HEK293 (cell line): ENCODE results near the gene KRT4.

Experiments used
- KLF1 ChIP-seq: fragments of 450-650 bp; formaldehyde crosslinking; IDR thresholded peaks from 2 replicates; pipeline ENCODE4 v1.5.1; 2016; ENCODE audit warnings: missing biosample characterization, missing genetic modification characterization
- PATZ1 ChIP-seq: fragments of 450-650 bp; formaldehyde crosslinking; IDR thresholded peaks from 2 replicates; pipeline ENCODE4 v1.5.1; 2016; ENCODE audit warnings: missing biosample characterization, missing genetic modification characterization
- SP2 ChIP-seq: fragments of 450-650 bp; formaldehyde crosslinking; IDR thresholded peaks from 2 replicates; pipeline ENCODE4 v1.5.1; 2016; ENCODE audit warnings: missing biosample characterization, missing genetic modification characterization
- YY1 ChIP-seq: fragments of 450-650 bp; formaldehyde crosslinking; IDR thresholded peaks from 2 replicates; pipeline ENCODE4 v1.5.1; 2018; ENCODE audit warnings: missing biosample characterization, missing genetic modification characterization
- ZNF239 ChIP-seq: fragments of 450-650 bp; formaldehyde crosslinking; IDR thresholded peaks from 2 replicates; pipeline ENCODE4 v1.5.1; 2016; ENCODE audit warnings: missing biosample characterization, missing genetic modification characterization
- ZNF302 ChIP-seq: fragments of 450-650 bp; formaldehyde crosslinking; IDR thresholded peaks from 2 replicates; pipeline ENCODE4 v1.5.1; 2016; ENCODE audit warnings: missing biosample characterization, missing genetic modification characterization, low read depth
- ZNF354C ChIP-seq: fragments of 450-650 bp; formaldehyde crosslinking; IDR thresholded peaks from 2 replicates; pipeline ENCODE4 v1.5.1; 2016; ENCODE audit warnings: missing biosample characterization, missing genetic modification characterization, low read depth, borderline replicate concordance
- ZNF416 ChIP-seq: fragments of 450-650 bp; formaldehyde crosslinking; IDR thresholded peaks from 2 replicates; pipeline ENCODE4 v1.5.1; 2016; ENCODE audit warnings: missing biosample characterization, missing genetic modification characterization
- ZNF561 ChIP-seq: fragments of 450-650 bp; IDR thresholded peaks from 2 replicates; pipeline ENCODE4 v1.5.1; 2018; ENCODE audit warnings: missing biosample characterization, missing genetic modification characterization, borderline replicate concordance
- ZNF621 ChIP-seq: fragments of 450-650 bp; formaldehyde crosslinking; IDR thresholded peaks from 2 replicates; pipeline ENCODE4 v1.5.1; 2017; ENCODE audit warnings: missing biosample characterization, missing genetic modification characterization
- ZNF785 ChIP-seq: fragments of 450-650 bp; formaldehyde crosslinking; IDR thresholded peaks from 2 replicates; pipeline ENCODE4 v1.5.1; 2016; ENCODE audit warnings: missing biosample characterization, missing genetic modification characterization
- TF ChIP-seq, protein P1 (sequence below): fragments of 450-650 bp; formaldehyde crosslinking; IDR thresholded peaks from 2 replicates; pipeline ENCODE4 v1.5.1; 2016; ENCODE audit warnings: missing biosample characterization, missing genetic modification characterization
- TF ChIP-seq, protein P2 (sequence below): fragments of 450-650 bp; formaldehyde crosslinking; IDR thresholded peaks from 2 replicates; pipeline ENCODE4 v1.5.1; 2016; ENCODE audit warnings: missing biosample characterization, missing genetic modification characterization

GRCh38 chr12:52794479-52795331 is 19.2 kb downstream of the KRT4 start:
- TF ChIP-seq ZNF239 (tag by site-specific recombination) (no peak), YY1 (tag by site-specific recombination) (no peak), ZNF621 (no peak), ZNF785 (tag by site-specific recombination) (no peak), ZNF416 (tag by site-specific recombination) (no peak), PATZ1 (tag by site-specific recombination) (no peak), ZNF561 (tag by site-specific recombination) (no peak), ZNF302 (tag by site-specific recombination) (no peak), KLF1 (tag by site-specific recombination) (no peak), ZNF354C (tag by site-specific recombination) (no peak), SP2 (tag by site-specific recombination) (no peak)
- TF ChIP-seq, protein P1, sequence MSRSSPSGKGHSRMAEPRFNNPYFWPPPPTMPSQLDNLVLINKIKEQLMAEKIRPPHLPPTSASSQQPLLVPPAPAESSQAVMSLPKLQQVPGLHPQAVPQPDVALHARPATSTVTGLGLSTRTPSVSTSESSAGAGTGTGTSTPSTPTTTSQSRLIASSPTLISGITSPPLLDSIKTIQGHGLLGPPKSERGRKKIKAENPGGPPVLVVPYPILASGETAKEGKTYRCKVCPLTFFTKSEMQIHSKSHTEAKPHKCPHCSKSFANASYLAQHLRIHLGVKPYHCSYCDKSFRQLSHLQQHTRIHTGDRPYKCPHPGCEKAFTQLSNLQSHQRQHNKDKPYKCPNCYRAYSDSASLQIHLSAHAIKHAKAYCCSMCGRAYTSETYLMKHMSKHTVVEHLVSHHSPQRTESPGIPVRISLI (tag by site-specific recombination), result no peak
- TF ChIP-seq, protein P2, sequence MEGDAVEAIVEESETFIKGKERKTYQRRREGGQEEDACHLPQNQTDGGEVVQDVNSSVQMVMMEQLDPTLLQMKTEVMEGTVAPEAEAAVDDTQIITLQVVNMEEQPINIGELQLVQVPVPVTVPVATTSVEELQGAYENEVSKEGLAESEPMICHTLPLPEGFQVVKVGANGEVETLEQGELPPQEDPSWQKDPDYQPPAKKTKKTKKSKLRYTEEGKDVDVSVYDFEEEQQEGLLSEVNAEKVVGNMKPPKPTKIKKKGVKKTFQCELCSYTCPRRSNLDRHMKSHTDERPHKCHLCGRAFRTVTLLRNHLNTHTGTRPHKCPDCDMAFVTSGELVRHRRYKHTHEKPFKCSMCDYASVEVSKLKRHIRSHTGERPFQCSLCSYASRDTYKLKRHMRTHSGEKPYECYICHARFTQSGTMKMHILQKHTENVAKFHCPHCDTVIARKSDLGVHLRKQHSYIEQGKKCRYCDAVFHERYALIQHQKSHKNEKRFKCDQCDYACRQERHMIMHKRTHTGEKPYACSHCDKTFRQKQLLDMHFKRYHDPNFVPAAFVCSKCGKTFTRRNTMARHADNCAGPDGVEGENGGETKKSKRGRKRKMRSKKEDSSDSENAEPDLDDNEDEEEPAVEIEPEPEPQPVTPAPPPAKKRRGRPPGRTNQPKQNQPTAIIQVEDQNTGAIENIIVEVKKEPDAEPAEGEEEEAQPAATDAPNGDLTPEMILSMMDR (tag by site-specific recombination), result no peak
